Measurements from ENCODE around the gene PROZ. TPM values are rescaled to one million over a fixed set of nuclear protein-coding genes. Genes with fewer than 3 reads are reported as not detected.

PROZ gene
- total and polyA plus RNA-seq, 2 of the 13 experiments (the other 11 are each of a cell fraction or from before 2014, with no cell fraction given): 5.6 to 22.5 TPM

DNA sequence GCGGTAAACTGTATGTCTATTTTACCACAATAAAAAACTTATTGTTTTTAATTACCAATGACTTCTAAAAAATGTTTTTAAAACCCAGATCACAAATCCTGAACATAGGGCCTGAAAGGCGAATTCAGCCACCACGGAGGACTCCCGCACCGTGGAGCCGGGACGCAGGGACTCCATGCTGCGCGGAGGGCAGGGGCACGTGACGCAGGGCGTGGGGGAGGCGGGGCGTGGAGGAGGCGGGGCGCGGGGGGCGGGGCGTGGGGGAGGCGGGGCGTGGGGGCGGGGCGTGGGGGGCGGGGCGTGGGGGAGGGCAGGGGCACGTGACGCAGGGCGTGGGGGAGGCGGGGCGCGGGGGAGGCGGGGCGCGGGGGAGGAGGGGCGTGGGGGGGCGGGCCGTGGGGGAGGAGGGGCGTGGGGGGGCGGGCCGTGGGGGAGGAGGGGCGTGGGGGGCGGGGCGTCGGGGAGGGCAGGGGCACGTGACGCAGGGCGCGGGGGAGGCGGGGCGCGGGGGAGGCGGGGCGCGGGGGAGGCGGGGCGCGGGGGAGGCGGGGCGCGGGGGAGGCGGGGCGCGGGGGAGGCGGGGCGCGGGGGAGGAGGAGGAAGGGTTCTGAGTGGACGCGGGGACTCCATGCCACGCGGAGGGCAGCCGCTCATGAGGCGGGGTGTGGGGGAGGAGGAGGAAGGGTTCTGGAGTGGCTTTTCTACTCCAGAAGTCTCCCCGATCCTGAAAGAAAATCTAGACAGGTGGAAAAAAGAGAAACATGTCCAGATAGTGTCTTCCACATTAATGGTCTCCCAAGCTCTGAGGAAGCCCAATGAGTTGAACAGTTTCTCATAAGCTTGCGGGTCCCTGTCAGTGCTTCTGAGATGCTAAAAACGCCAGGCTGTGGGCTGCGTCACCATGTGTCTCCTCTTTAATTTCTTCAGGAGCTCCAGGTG, 4.4 kb upstream of the PROZ start (continued):
- TF ChIP-seq, protein P1, sequence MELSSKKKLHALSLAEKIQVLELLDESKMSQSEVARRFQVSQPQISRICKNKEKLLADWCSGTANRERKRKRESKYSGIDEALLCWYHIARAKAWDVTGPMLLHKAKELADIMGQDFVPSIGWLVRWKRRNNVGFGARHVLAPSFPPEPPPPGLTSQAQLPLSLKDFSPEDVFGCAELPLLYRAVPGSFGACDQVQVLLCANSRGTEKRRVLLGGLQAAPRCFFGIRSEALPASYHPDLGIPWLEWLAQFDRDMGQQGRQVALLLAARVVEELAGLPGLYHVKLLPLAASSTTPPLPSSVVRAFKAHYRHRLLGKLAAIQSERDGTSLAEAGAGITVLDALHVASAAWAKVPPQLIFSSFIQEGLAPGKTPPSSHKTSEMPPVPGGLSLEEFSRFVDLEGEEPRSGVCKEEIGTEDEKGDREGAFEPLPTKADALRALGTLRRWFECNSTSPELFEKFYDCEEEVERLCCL (CRISPR knock-in tag; IDR thresholded peaks at IDR 0.05; ENCODE audit: borderline replicate concordance): no peak
- TF ChIP-seq NR2F1 (CRISPR knock-in tag; IDR thresholded peaks at IDR 0.05): no peak
- no peak for TF ChIP-seq ATF7-NPFF (CRISPR knock-in tag; IDR thresholded peaks at IDR 0.05; ENCODE audit: low read depth)
- no peak; the same call in 1 of the 2 replicates for TF ChIP-seq ZFP36L1 (CRISPR knock-in tag; IDR thresholded peaks at IDR 0.05)
- no peak for TF ChIP-seq ZNF878 (CRISPR knock-in tag; IDR thresholded peaks at IDR 0.05)
- TF ChIP-seq ZNF274 (CRISPR knock-in tag; IDR thresholded peaks at IDR 0.05): no peak
- TF ChIP-seq, protein P2, sequence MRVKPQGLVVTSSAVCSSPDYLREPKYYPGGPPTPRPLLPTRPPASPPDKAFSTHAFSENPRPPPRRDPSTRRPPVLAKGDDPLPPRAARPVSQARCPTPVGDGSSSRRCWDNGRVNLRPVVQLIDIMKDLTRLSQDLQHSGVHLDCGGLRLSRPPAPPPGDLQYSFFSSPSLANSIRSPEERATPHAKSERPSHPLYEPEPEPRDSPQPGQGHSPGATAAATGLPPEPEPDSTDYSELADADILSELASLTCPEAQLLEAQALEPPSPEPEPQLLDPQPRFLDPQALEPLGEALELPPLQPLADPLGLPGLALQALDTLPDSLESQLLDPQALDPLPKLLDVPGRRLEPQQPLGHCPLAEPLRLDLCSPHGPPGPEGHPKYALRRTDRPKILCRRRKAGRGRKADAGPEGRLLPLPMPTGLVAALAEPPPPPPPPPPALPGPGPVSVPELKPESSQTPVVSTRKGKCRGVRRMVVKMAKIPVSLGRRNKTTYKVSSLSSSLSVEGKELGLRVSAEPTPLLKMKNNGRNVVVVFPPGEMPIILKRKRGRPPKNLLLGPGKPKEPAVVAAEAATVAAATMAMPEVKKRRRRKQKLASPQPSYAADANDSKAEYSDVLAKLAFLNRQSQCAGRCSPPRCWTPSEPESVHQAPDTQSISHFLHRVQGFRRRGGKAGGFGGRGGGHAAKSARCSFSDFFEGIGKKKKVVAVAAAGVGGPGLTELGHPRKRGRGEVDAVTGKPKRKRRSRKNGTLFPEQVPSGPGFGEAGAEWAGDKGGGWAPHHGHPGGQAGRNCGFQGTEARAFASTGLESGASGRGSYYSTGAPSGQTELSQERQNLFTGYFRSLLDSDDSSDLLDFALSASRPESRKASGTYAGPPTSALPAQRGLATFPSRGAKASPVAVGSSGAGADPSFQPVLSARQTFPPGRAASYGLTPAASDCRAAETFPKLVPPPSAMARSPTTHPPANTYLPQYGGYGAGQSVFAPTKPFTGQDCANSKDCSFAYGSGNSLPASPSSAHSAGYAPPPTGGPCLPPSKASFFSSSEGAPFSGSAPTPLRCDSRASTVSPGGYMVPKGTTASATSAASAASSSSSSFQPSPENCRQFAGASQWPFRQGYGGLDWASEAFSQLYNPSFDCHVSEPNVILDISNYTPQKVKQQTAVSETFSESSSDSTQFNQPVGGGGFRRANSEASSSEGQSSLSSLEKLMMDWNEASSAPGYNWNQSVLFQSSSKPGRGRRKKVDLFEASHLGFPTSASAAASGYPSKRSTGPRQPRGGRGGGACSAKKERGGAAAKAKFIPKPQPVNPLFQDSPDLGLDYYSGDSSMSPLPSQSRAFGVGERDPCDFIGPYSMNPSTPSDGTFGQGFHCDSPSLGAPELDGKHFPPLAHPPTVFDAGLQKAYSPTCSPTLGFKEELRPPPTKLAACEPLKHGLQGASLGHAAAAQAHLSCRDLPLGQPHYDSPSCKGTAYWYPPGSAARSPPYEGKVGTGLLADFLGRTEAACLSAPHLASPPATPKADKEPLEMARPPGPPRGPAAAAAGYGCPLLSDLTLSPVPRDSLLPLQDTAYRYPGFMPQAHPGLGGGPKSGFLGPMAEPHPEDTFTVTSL (CRISPR knock-in tag; IDR thresholded peaks at IDR 0.05; ENCODE audit: borderline replicate concordance): no peak
- TF ChIP-seq, protein P3, sequence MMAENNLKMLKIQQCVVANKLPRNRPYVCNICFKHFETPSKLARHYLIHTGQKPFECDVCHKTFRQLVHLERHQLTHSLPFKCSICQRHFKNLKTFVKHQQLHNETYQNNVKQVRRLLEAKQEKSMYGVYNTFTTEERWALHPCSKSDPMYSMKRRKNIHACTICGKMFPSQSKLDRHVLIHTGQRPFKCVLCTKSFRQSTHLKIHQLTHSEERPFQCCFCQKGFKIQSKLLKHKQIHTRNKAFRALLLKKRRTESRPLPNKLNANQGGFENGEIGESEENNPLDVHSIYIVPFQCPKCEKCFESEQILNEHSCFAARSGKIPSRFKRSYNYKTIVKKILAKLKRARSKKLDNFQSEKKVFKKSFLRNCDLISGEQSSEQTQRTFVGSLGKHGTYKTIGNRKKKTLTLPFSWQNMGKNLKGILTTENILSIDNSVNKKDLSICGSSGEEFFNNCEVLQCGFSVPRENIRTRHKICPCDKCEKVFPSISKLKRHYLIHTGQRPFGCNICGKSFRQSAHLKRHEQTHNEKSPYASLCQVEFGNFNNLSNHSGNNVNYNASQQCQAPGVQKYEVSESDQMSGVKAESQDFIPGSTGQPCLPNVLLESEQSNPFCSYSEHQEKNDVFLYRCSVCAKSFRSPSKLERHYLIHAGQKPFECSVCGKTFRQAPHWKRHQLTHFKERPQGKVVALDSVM (CRISPR knock-in tag; IDR thresholded peaks at IDR 0.05): no peak
- TF ChIP-seq ZNF260 (CRISPR knock-in tag; IDR thresholded peaks at IDR 0.05; ENCODE audit: borderline replicate concordance, low read depth): no peak
- TF ChIP-seq ZNF713 (CRISPR knock-in tag; IDR thresholded peaks at IDR 0.05): no peak
- TF ChIP-seq GATAD2A (CRISPR knock-in tag; IDR thresholded peaks at IDR 0.05): peak; percentile 24; the same call in 1 of the 2 replicates
- peak; percentile 66; the same call in 1 of the 2 replicates for TF ChIP-seq SP5 (CRISPR knock-in tag; IDR thresholded peaks at IDR 0.05; ENCODE audit: borderline replicate concordance, low read depth)
- no peak for TF ChIP-seq STAG1 (CRISPR knock-in tag; IDR thresholded peaks at IDR 0.05)
- TF ChIP-seq PRPF4 (IDR thresholded peaks at IDR 0.05; ENCODE audit: low read depth, low read length, poor library complexity, severe bottlenecking): no peak
- peak; percentile 3; the same call in 1 of the 2 replicates for TF ChIP-seq ZNF589 (CRISPR knock-in tag; conservative IDR thresholded peaks at IDR 0.05)
- no peak for TF ChIP-seq ZNF564 (CRISPR knock-in tag; IDR thresholded peaks at IDR 0.05)
- TF ChIP-seq, protein P4, sequence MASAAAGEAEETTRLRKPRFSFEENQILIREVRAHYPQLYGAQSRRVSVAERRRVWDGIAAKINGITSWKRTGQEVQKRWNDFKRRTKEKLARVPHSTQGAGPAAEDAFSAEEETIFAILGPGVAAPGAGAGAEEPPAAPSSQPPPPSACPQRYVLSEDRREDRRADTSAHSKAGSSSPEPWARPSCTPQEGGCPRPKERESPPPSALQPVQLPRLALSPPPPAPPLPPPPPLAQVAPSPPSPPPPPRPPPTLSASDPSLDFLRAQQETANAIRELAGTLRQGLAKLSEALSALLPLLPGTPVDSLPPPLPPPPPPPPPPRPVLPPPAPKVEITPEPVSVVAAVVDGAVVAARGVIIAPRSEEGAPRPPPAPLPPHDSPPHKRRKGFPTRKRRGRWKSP (CRISPR knock-in tag; IDR thresholded peaks at IDR 0.05): no peak
- 0 out of 2 replicates have a peak, but pooled peaks have one; percentile 10 for TF ChIP-seq ELF3 (CRISPR knock-in tag; IDR thresholded peaks at IDR 0.05)

Data from HepG2 (cell line).